WERI-Rb-1 (cell line): Measurements from ENCODE around the gene ERMARD.

Experiments
- DNase-seq: peaks from one replicate; pipeline ENCODE4 v3.0.0-alpha.2; 2020
- H3K27ac ChIP-seq: fragments of 250-450 bp; sonication (Bioruptor Pico); 2 replicates; pipeline ENCODE4 v1.5.1; 2020; ENCODE audit warnings: mild to moderate bottlenecking, moderate library complexity
- H3K27me3 ChIP-seq: fragments of 250-450 bp; sonication (Bioruptor Pico); 2 replicates; pipeline ENCODE4 v1.5.1; 2021; ENCODE audit warnings: mild to moderate bottlenecking, low read depth, moderate library complexity; ENCODE audit not compliant: insufficient read depth, severe bottlenecking
- H3K36me3 ChIP-seq: fragments of 250-450 bp; sonication (Bioruptor Pico); 2 replicates; pipeline ENCODE4 v1.5.1; 2020; ENCODE audit warnings: mild to moderate bottlenecking, moderate library complexity
- H3K4me3 ChIP-seq: 2 replicates; pipeline ENCODE4 v1.5.1; 2011; ENCODE audit warnings: low read depth, mild to moderate bottlenecking, control low read depth, low read length
- H3K9me3 ChIP-seq: fragments of 250-450 bp; sonication (Bioruptor Pico); 2 replicates; pipeline ENCODE4 v1.5.1; 2021; ENCODE audit warnings: mild to moderate bottlenecking, moderate library complexity; ENCODE audit not compliant: severe bottlenecking
- CTCF ChIP-seq: IDR thresholded peaks from 2 replicates; pipeline ENCODE4 v1.5.1; 2011; ENCODE audit warnings: low read depth, mild to moderate bottlenecking, control low read depth, inconsistent platforms, low read length

Gene ERMARD

DNA sequence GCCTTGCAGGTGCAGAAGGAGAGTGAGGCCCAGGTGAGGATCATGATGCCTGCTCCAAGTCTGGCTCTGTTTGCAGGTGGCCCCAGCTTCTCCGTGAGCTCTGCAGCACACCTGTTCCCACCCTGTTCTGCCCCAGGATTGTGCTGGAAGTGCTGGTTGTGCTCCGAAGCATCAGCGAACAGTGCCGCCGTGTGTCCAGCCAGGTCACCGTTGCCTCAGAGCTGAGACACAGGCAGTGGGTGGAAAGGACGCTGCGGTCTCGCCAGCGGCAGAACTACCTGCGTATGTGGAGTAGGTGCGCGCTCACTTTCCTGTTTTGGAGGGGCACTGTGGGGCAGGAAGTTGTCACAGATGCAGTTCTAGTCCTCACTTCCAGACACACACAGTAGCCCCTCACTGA lies 25.0 kb downstream of the ERMARD start:
- Histone ChIP-seq H3K9me3 (no peaks in the 10 kb centered on the region), H3K36me3 (no peaks in the 10 kb centered on the region; the same call in none of the 2 replicates), H3K27me3 (no peaks in the 10 kb centered on the region), H3K27ac (no peak overlapping the region), H3K4me3 (no peak overlapping the region)
- no peak for DNase-seq
- 0 out of 2 replicates have a peak, but pooled peaks have one; percentile 10 for TF ChIP-seq CTCF

- Histone ChIP-seq H3K27me3 (no peaks in the 10 kb centered on the region), H3K27ac (no peak overlapping the region), H3K36me3 (no peaks in the 10 kb centered on the region; the same call in 1 of the 2 replicates), H3K4me3 (no peak overlapping the region), H3K9me3 (no peaks in the 10 kb centered on the region)
- no peak for DNase-seq
- no peak for TF ChIP-seq CTCF
These were observed 26.5 kb downstream of the ERMARD start for GRCh38 chr6:169777896-169778295.

DNA sequence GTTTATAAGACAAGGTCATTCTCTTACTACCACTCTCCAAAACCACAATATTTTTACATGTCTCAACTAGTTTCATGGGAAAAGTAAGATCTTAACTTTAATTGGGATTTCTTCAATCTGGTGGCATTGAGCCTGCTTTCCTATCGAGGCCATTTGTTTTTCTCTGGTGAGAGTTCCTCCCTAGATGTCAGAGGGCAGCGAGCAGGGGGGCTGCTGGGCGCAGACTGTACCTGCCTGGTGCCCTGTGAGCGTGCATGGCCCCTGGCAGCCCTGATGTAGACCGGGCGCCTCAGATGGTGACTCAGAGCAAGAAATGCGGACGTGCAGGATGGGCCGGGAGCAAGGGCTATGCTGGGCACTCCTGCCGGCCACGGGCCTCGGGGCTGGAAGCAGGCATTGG lies 27.2 kb downstream of the ERMARD start:
- H3K4me3 ChIP-seq: no peak overlapping the region
- H3K9me3 ChIP-seq: no peaks in the 10 kb centered on the region
- no peak for TF ChIP-seq CTCF
- H3K27ac ChIP-seq: no peak overlapping the region
- no peak for DNase-seq
- no peaks in the 10 kb centered on the region for H3K27me3 ChIP-seq
- H3K36me3 ChIP-seq: no peaks in the 10 kb centered on the region; the same call in 1 of the 2 replicates

DNA sequence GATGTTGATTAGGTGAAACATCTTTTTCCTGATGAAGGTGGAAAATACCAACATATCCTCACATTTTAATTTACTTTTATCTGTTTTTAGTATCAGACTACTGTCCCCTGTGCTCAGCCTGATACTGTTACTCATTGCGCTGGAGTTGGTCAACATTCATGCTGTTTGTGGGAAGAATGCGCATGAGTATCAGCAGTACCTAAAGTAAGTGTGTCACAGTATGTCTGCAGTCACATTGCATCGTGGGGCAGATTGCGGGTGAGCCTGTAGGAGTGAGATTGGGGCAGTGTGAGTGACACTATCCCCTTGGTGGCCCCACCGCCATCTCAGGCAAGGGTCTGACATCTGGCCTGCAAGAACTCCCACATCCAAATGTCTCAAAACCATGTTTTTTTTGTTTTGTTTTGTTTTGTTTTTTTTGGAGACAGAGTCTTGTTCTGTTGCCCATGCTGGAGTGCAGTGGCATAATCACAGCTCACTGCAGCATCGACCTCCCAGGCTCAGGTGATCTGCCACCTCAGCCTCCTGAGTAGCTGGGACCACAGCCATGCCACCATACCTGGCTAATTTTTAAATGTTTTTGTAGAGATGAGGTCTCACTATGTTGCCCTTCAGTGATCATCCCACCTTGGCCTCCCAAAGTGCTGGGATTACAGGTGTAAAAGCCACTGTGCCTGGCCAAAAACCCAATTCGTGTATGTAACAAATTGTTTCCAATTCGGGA lies 27.8 kb downstream of the ERMARD start:
- Histone ChIP-seq H3K36me3 (no peaks in the 10 kb centered on the region; the same call in 1 of the 2 replicates), H3K27me3 (no peaks in the 10 kb centered on the region), H3K27ac (no peak overlapping the region)

GRCh38 chr6:169779896-169780295 lies 28.5 kb downstream of the ERMARD start:
- no peak overlapping the region for H3K27ac ChIP-seq
- H3K4me3 ChIP-seq: no peak overlapping the region
- H3K36me3 ChIP-seq: no peaks in the 10 kb centered on the region; the same call in 1 of the 2 replicates
- no peaks in the 10 kb centered on the region for H3K27me3 ChIP-seq
- H3K9me3 ChIP-seq: no peaks in the 10 kb centered on the region
- no peak for TF ChIP-seq CTCF
- no peak for DNase-seq

More for the DNA sequence above, 27.8 kb downstream of the ERMARD start:
- DNase-seq: no peak
- TF ChIP-seq CTCF: no peak
- Histone ChIP-seq H3K4me3 (no peak overlapping the region), H3K9me3 (no peaks in the 10 kb centered on the region)
